Body of pancreas (tissue), 4 donors: ENCODE results near the gene USP25. TPM values are rescaled to one million over a fixed set of nuclear protein-coding genes. Genes with fewer than 3 reads are reported as not detected.

Experiments used
- ATAC-seq: fragments of 150-250 bp; one replicate; pipeline ENCODE4 v1.9.1; 2016
- DNase-seq, 4 donors: peaks; one replicate each; pipeline ENCODE4 v3.0.0-alpha.2; 2019
- H3K27ac ChIP-seq, 4 donors: fragments of 200-600 bp; sonication (generic); 1 replicate in 3 of 4; 2 replicates in 1 of 4; pipeline versions ENCODE4 v1.5.1 to v1.6.1; 2016 to 2019; ENCODE audit warnings: mild to moderate bottlenecking in 1 of 4, mixed read lengths in 1 of 4, moderate library complexity in 1 of 4
- H3K27me3 ChIP-seq, 2 donors: fragments of 200-600 bp; sonication (generic); one replicate each; pipeline ENCODE4 v1.6.0; 2016; ENCODE audit warnings: mild to moderate bottlenecking in 1 of 2
- H3K36me3 ChIP-seq, 2 donors: fragments of 200-600 bp; sonication (generic); replicated peaks in 1 of 2; 2 replicates each; pipeline ENCODE4 v1.5.1; 2016; ENCODE audit warnings: low read depth in 2 of 2; ENCODE audit not compliant: insufficient read depth in 1 of 2
- H3K4me1 ChIP-seq: fragments of 200-600 bp; sonication (generic); one replicate; pipeline ENCODE4 v1.6.0; 2016
- H3K4me3 ChIP-seq, 2 donors: fragments of 200-600 bp; sonication (generic); 1 replicate in 1 of 2; 2 replicates in 1 of 2; pipeline ENCODE4 v1.5.1; 2016 to 2019
- H3K9me3 ChIP-seq, 3 donors: fragments of 200-600 bp; sonication (generic); 1 replicate in 2 of 3; 2 replicates in 1 of 3; pipeline ENCODE4 v1.5.1; 2016
- CTCF ChIP-seq, 7 experiments: fragments of 450-650 bp in 4 of 7; fragments of 200-600 bp in 3 of 7; sonication (generic) in 3 of 7; IDR thresholded peaks; one replicate each; pipeline ENCODE4 v1.5.1; 2016 to 2019; ENCODE audit warnings: antibody characterized with exemption in 7 of 7
- POLR2A ChIP-seq, 3 donors: fragments of 450-650 bp; IDR thresholded peaks; one replicate each; pipeline ENCODE4 v1.6.1; 2016; ENCODE audit warnings: antibody characterized with exemption in 3 of 3, mild to moderate bottlenecking in 2 of 3
- WGBS, 2 donors: methylation state at CpG; one replicate each; pipeline ENCODE4 v1.1.5; 2017; 5-methylcytosine and 5-hydroxymethylcytosine counted together
- intact Hi-C: fragments of 100-400 bp; cut with DNase I; formaldehyde crosslinking; loops from one replicate; pipeline ENCODE4 v1.15.1; 2023
- total RNA-seq, 2 donors: library from RNA; depleted of rRNA; stranded (reverse); fragments of >200 nt; gene quantifications; one replicate each; pipeline ENCODE4 v1.1.0, GENCODE V29; 2016

USP25 gene
- total RNA-seq, 2 donors from 2014 or later = 31.4 to 37.9 TPM

- ATAC-seq (no peak), DNase-seq (no peak)
- Histone ChIP-seq H3K27me3 (no peaks in the 10 kb centered on the region), H3K4me1 (no peaks in the 10 kb centered on the region), H3K36me3 (no peaks in the 10 kb centered on the region), H3K9me3 (no peaks in the 10 kb centered on the region), H3K27ac (no peak overlapping the region), H3K4me3 (no peak overlapping the region)
- TF ChIP-seq POLR2A (IDR thresholded peaks at IDR 0.05) (no peak), CTCF (IDR thresholded peaks at IDR 0.05) (no peak)
- 95 to 98% methylated on average over 4 of the region's 4 CpGs for WGBS, 2 donors
- intact Hi-C loops = no loop called here
Observed at GRCh38 chr21:15804247-15805005, 74.6 kb downstream of the USP25 start.

- ATAC-seq = no peak
- no peak for DNase-seq
- intact Hi-C loops = no loop called here
- Histone ChIP-seq H3K4me3 (no peak overlapping the region), H3K4me1 (no peaks in the 10 kb centered on the region), H3K27me3 (no peaks in the 10 kb centered on the region), H3K9me3 (no peaks in the 10 kb centered on the region), H3K27ac (no peak overlapping the region), H3K36me3 (no peaks in the 10 kb centered on the region)
- 93 to 95% methylated on average over 7 of the region's 7 CpGs for WGBS, 2 donors
- TF ChIP-seq CTCF (IDR thresholded peaks at IDR 0.05) = no peak
- no peak for TF ChIP-seq POLR2A (IDR thresholded peaks at IDR 0.05)
Observed at GRCh38 chr21:15809065-15809464, 79.3 kb downstream of the USP25 start.

GRCh38 chr21:15809818-15810217 lies 80.0 kb downstream of the USP25 start:
- TF ChIP-seq CTCF (IDR thresholded peaks at IDR 0.05) (no peak), POLR2A (IDR thresholded peaks at IDR 0.05) (no peak)

GRCh38 chr21:15815285-15815684 lies 85.5 kb downstream of the USP25 start:
- intact Hi-C loops = no loop called here
- no peaks in the 10 kb centered on the region for H3K36me3 ChIP-seq
- H3K27ac ChIP-seq = no peak overlapping the region
- H3K9me3 ChIP-seq = no peaks in the 10 kb centered on the region
- ATAC-seq = no peak
- H3K27me3 ChIP-seq = no peaks in the 10 kb centered on the region
- no peak overlapping the region for H3K4me3 ChIP-seq
- no peaks in the 10 kb centered on the region for H3K4me1 ChIP-seq
- TF ChIP-seq POLR2A (IDR thresholded peaks at IDR 0.05) = no peak
- TF ChIP-seq CTCF (IDR thresholded peaks at IDR 0.05) = no peak
- no peak for DNase-seq
- 94 to 100% methylated on average over 2 to 3 of the region's 3 CpGs for WGBS, 2 donors

More at GRCh38 chr21:15809818-15810217, 80.0 kb downstream of the USP25 start:
- no peaks in the 10 kb centered on the region for H3K36me3 ChIP-seq
- 66 to 71% methylated on average over 3 of the region's 3 CpGs for WGBS, 2 donors
- H3K9me3 ChIP-seq = no peaks in the 10 kb centered on the region
- H3K27ac ChIP-seq = no peak overlapping the region
- no peaks in the 10 kb centered on the region for H3K27me3 ChIP-seq
- no peaks in the 10 kb centered on the region for H3K4me1 ChIP-seq
- no peak overlapping the region for H3K4me3 ChIP-seq
- intact Hi-C loops = no loop called here
- no peak for DNase-seq
- ATAC-seq = no peak

GRCh38 chr21:15820327-15820726 lies 90.5 kb downstream of the USP25 start:
- Histone ChIP-seq H3K27me3 (no peaks in the 10 kb centered on the region), H3K27ac (no peak overlapping the region), H3K9me3 (no peaks in the 10 kb centered on the region), H3K4me1 (no peaks in the 10 kb centered on the region), H3K4me3 (no peak overlapping the region), H3K36me3 (no peaks in the 10 kb centered on the region)
- intact Hi-C loops = no loop called here
- ATAC-seq (no peak), DNase-seq (no peak)
- TF ChIP-seq POLR2A (IDR thresholded peaks at IDR 0.05) (no peak), CTCF (IDR thresholded peaks at IDR 0.05) (no peak)
